ENCODE measurements around the gene DIO3.

Gene DIO3

GRCh38 chr14:101600336-101600890, 39.1 kb downstream of the DIO3 start:
- no peak for DNase-seq

- no peak for DNase-seq
Measured at GRCh38 chr14:101600891-101601605, 39.8 kb downstream of the DIO3 start.

- DNase-seq: no peak
Measured at GRCh38 chr14:101601606-101602465, 40.5 kb downstream of the DIO3 start.

- no peak for DNase-seq
Measured at GRCh38 chr14:101602466-101602840, 41.2 kb downstream of the DIO3 start.

GRCh38 chr14:101603096-101603495, 41.8 kb downstream of the DIO3 start:
- no peak for DNase-seq

DNA sequence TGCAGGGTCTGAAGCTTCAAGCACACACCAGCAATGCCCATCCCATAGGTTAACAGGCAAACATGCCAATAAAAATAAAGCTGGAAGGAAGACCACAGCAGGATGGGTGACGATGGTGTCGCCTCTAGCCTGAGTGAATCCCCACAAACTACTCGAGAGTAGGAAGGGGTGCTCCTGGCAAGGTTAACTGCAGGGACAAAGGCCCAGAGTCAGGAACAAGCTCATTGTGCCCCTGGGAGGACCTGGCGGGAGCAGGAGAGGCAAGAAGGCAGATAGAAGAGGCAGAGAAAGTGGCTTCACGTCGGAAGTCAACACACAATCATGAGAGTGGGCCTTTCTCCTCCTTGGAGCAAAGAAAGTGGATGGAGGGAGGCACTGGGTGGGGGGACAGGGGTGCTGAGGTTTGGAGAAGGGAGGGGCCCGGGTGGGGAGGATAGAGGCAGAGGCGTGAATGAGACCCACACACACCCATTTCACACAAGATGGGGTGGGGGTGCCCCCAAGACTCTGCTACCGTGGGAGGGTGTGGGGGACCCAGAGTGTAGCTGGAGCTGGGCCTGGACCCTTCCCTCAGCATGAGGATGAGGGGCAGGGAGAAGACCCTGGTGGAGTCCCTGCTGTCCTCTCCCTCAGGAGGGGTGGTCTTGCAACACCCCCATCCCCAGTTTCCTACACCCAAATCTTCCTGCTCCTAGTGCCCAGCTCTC, 43.1 kb downstream of the DIO3 start:
- DNase-seq: no peak

DNA sequence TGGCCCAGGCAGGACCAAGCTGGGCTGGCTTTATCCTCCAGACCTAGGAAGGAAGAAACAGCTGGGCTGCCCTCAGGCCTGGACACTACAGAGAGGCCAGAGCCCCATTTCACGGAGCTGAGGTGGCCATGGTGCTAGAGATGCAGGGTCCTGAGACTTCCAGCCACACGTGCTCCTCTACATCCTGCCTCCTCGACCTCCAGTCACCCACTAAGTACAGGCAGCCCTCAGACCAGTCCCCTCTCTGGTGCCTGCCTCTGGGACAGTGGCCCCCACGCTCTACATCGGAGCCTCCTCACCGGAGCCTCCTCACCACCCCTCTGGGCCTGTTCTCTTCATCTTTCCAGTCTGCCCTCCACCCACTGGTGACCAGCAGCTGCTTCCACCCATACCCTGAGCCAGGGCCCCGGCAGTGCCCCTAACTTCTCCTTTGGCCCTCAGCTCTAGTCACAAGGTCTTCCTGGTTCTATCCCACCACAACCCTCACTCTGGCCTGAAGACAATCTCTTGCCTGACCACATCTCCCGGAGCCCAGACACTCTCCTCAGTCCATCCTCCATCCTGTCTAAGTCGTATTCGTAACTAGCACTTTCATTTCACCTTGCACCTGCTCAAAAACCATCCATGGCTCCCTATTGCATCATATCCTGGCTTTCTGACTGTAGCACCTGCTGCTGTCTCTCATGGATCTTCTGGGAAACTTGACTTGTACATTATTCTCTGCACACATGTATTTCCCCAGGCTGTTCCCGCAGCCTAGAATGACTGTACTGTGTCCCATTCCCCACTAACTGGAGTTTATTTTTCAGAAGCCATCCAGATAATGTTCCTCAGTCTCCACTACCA, 43.9 kb downstream of the DIO3 start:
- DNase-seq: no peak

DNA sequence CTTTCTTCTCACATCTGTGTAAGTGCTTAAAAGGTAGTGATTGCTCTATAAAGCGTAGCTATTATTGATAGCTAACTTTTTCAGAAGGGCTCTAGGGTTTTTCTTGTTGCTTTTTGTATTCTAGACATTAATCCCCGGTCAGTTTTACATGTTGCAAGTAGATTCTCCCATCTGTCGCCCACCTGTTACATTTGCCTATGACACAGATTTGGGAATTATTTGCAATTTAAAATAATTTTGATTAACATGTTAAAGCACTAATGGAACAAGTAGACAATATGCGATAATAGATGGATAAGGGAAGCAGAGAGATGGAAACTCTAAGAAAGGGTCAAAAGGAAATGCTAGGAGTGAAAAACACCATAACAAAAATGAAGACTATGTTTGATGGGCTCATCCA, 44.5 kb downstream of the DIO3 start:
- DNase-seq: no peak

Measured in fibroblast of upper back skin (primary cell).